Activated CD8-positive, alpha-beta memory T cell treated with anti-CD3 and anti-CD28 coated beads, Interleukin-2, amount 10 ng/mL, durations not matched to agents 7 days and 5 days (primary cell): ENCODE measurements around the gene TRIM7. TPM values are rescaled to one million over a fixed set of nuclear protein-coding genes. Genes with fewer than 3 reads are reported as not detected.
"Not testable (repeated sequence)": the region's sequence is repeated elsewhere in the genome, so short reads cannot be mapped to it uniquely, and the experiment has no call there.

Source experiments
- ATAC-seq: fragments of 150-1000 bp; cut with Tn5 transposase; one replicate; pipeline ENCODE4 v1.10.0; 2021; ENCODE audit warnings: moderate library complexity
- CTCF ChIA-PET: fragments of 350-600 bp; sonication (Branson Sonifier 250); formaldehyde crosslinking; loops from one replicate; lab custom pipeline; 2021; ENCODE audit warnings: antibody characterized with exemption; lab: Charles Lee
- DNase-seq: peaks from one replicate; pipeline ENCODE4 v3.0.0-alpha.2; 2020
- H3K27ac Mint-ChIP-seq: one replicate; pipeline ENCODE4 v1.8.0; 2021; ENCODE audit warnings: mild to moderate bottlenecking, mixed read lengths
- H3K27me3 Mint-ChIP-seq: one replicate; pipeline ENCODE4 v1.8.0; 2021; ENCODE audit warnings: mixed read lengths
- H3K36me3 Mint-ChIP-seq: one replicate; pipeline ENCODE4 v1.8.0; 2021; ENCODE audit warnings: mild to moderate bottlenecking, mixed read lengths
- H3K4me1 Mint-ChIP-seq: one replicate; pipeline ENCODE4 v1.8.0; 2021; ENCODE audit warnings: mixed read lengths
- H3K4me3 Mint-ChIP-seq: one replicate; pipeline ENCODE4 v1.8.0; 2021; ENCODE audit warnings: mild to moderate bottlenecking, moderate library complexity, mixed read lengths
- H3K9me3 Mint-ChIP-seq: one replicate; pipeline ENCODE4 v1.8.0; 2022; ENCODE audit warnings: low read depth, mixed read lengths
- total RNA-seq, 2 experiments: library from RNA; stranded (reverse); gene quantifications; one replicate each; pipeline ENCODE4 v1.2.3, GENCODE V29; 2021

The TRIM7 gene
- total RNA-seq, 2 experiments from 2014 or later = 1.6 to 1.7 TPM

DNA sequence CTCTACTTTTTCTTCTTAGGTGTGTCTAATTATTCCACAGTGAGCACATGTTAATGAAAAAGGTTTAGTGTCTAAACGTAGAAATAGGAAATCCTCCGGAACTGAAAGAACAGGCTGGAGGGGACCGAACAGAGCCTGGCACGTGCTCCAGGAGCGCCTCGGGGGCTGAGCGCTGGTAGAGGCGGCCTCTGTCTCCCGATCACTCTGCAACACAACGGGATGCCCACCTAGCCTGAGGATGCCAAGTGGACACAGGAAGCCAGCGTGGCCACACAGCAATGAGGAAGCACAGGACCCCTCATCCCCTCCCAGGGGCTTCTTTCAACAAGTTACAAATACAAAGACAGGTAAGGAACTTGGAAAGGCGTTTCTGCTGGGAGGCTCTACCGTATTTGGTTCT lies 19.4 kb downstream of the TRIM7 start:
- Mint-ChIP-seq H3K4me3 (no peak overlapping the region), H3K27ac (no peak overlapping the region), H3K27me3 (peaks cover 12% of the 10 kb centered on the region), H3K9me3 (no peaks in the 10 kb centered on the region), H3K4me1 (peaks cover 45% of the 10 kb centered on the region), H3K36me3 (peaks cover 2% of the 10 kb centered on the region)
- DNase-seq = no peak
- no peak for ATAC-seq
- CTCF ChIA-PET = interaction anchor here (1.1 to 4.8 kb wide), 10 partner anchors 12 to 70 kb away, joined by 3 to 36 read pairs (median 8); partner anchors contain the start of gene TRIM7

DNA sequence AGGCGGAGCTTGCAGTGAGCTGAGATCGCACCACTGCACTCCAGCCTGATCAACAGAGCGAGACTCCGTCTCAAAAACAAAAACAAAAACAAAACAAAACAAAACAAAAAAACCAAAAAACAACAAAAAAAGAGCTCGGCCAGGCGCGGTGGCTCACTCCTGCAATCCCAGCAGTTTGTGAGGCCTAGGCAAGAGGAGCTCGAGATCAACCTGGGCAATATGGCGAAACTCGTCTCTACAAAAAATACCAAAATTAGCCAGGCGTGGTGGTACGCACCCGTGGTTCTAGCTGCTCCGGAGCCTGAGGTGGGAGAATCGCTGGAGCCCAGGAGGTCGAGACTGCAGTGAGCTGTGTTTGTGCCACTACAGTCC lies 20.2 kb downstream of the TRIM7 start:
- Mint-ChIP-seq H3K4me3 (peak overlapping the region; percentile 81), H3K27ac (peak overlapping the region; percentile 98), H3K4me1 (peaks cover 44% of the 10 kb centered on the region), H3K9me3 (no peaks in the 10 kb centered on the region), H3K36me3 (peaks cover 2% of the 10 kb centered on the region), H3K27me3 (peaks cover 12% of the 10 kb centered on the region)
- CTCF ChIA-PET = interaction anchor here (0.7 to 4.8 kb wide), 22 partner anchors 8 to 77 kb away, joined by 3 to 36 read pairs (median 6); partner anchors contain the start of genes RACK1, TRIM41 and TRIM7
- ATAC-seq (no peak), DNase-seq (no peak)

DNA sequence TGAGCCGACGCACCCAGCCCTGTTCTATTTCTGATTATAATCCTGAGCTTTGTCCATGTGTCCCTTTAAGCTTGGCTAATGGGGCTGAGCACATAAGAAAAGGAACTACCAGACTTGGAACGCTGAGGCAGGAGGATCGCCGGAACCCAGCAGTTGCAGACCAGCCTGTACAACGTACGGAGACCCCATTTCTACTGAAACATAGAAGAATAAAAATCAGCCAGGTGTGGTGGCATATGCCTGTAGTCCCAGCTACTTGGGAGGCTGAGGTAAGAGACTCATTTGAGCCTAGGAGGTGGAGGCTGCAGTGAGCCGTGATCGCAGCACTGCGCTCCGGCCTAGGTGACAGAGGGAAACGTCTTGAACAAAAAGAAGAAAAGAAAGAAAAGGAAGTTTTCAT lies 22.3 kb downstream of the TRIM7 start:
- ATAC-seq (no peak), DNase-seq (no peak)
- Mint-ChIP-seq H3K36me3 (no peaks in the 10 kb centered on the region), H3K4me3 (peak overlapping the region; percentile 78), H3K4me1 (peaks cover 38% of the 10 kb centered on the region), H3K27me3 (peaks cover 14% of the 10 kb centered on the region), H3K9me3 (no peaks in the 10 kb centered on the region), H3K27ac (peak overlapping the region; percentile 88)
- CTCF ChIA-PET = interaction anchor here (1.0 to 2.9 kb wide), 2 partner anchors 10 to 24 kb away, joined by 9 read pairs; no protein-coding TSS in a partner anchor

DNA sequence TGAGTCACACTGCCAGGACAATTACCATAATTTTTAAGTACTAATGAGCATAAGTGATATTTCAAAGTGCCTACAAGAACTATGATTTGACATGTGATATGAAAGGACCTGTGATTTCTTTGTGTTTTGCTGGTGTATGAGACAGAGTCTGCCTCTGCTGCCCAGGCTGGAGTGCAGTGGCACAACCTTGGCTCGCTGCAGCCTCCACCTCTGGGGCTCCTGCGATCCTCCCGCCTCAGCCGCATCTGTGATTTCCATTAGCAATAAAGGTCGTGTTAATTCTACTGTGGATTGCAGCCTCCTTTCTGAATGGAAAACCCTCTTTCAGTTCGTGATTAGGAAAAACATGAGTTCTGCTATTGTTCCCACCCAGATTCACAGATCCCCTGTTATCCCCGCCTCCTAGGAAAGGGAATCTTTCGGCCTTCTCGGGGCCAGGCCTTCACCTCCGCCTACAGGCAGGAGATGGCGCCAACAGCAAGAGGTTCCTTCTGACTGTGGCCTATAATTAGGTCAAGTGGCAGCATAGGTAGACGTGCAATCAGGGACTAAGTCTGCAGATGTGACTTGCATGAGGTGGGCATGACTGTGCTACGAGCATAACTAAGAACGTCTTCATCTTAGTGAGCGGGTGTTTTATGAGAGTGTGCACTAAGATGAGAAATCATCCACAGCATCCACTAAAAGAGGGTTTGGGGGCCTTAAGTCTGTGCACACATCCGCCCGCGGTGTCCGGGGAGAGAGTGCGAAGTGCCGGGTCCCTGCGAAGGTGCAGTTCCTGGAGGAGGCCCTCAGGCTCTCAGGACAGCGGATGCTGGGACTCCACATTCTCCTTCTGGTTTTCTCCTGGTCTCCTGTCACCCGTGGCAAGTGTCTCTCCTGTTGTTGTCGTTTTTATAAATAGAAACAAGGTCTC lies 23.1 kb downstream of the TRIM7 start:
- Mint-ChIP-seq H3K4me3 (peak overlapping the region; percentile 8), H3K27me3 (peaks cover 21% of the 10 kb centered on the region), H3K27ac (no peak overlapping the region), H3K9me3 (no peaks in the 10 kb centered on the region), H3K36me3 (no peaks in the 10 kb centered on the region), H3K4me1 (peaks cover 33% of the 10 kb centered on the region)
- DNase-seq (peak; percentile 76), ATAC-seq (peak; percentile 48)
- CTCF ChIA-PET = interaction anchor here (1.0 to 2.9 kb wide), 3 partner anchors 11 to 79 kb away, joined by 6 to 9 read pairs (median 9); partner anchors contain the start of gene TRIM52

DNA sequence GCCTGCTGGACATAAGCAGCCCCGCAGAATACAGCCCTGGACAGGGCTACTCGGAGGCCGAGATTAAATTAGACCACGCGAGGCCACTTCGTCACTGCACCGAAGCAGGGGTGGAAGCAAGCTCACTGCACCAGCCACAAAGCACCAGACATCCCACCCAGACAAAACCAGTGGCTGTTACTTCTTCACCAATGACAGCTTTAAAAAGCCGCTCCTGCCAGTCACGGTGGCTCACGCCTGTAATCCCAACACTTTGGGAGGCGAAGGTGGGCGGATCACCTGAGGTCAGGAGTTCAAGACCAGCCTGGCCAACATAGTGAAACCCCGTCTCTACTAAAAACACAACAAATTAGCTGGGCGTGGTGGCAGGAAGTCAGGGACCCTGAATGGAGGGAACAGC lies 27.4 kb downstream of the TRIM7 start:
- Mint-ChIP-seq H3K4me1 (peaks cover 28% of the 10 kb centered on the region), H3K27me3 (peaks cover 42% of the 10 kb centered on the region)
- not testable (repeated sequence) for H3K27ac Mint-ChIP-seq, H3K4me3 Mint-ChIP-seq, DNase-seq, H3K9me3 Mint-ChIP-seq, ATAC-seq, H3K36me3 Mint-ChIP-seq
- CTCF ChIA-PET = interaction anchor here (1.6 kb wide), 1 partner anchor 10 kb away, joined by 8 read pairs; no protein-coding TSS in a partner anchor

DNA sequence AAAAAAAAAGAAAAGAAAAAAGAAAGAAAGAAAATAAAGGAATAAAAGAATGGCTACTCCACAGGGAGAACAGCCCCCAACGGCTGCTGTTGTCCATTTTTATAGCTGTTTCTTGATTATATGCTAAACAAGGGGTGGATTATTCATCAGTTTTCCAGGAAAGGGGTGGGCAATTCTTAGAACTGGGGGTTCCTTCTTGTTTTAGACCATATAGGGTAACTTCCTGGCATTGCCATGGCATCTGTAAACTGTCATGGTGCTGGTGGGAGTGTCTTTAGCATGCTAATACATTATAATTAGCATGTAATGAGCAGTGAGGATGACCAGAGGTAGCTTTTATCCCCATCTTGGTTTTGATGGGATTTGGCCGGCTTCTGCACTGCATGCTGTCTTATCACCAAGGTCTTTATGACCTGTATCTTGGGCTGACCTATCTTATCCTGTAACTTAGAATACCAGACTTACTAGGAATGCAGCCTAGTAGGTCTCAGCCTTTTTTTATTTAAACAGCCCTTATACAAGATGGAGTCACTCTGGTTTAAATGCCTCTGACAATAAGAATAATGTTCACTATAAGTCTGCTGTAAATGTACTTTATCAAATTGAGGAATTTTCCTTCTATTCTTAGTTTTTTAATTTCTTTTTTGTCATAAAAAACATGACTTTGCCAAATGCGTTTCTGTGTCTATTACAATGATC lies 28.6 kb downstream of the TRIM7 start:
- H3K27me3 Mint-ChIP-seq = peaks cover 40% of the 10 kb centered on the region
- peaks cover 25% of the 10 kb centered on the region for H3K4me1 Mint-ChIP-seq
- no peaks in the 10 kb centered on the region for H3K9me3 Mint-ChIP-seq
- ATAC-seq (no peak), DNase-seq (no peak)
- no peak overlapping the region for H3K4me3 Mint-ChIP-seq
- CTCF ChIA-PET = interaction anchor here (1.2 to 1.6 kb wide), 2 partner anchors 9 to 76 kb away, joined by 4 to 8 read pairs; no protein-coding TSS in a partner anchor
- H3K36me3 Mint-ChIP-seq = no peaks in the 10 kb centered on the region
- H3K27ac Mint-ChIP-seq = no peak overlapping the region

DNA sequence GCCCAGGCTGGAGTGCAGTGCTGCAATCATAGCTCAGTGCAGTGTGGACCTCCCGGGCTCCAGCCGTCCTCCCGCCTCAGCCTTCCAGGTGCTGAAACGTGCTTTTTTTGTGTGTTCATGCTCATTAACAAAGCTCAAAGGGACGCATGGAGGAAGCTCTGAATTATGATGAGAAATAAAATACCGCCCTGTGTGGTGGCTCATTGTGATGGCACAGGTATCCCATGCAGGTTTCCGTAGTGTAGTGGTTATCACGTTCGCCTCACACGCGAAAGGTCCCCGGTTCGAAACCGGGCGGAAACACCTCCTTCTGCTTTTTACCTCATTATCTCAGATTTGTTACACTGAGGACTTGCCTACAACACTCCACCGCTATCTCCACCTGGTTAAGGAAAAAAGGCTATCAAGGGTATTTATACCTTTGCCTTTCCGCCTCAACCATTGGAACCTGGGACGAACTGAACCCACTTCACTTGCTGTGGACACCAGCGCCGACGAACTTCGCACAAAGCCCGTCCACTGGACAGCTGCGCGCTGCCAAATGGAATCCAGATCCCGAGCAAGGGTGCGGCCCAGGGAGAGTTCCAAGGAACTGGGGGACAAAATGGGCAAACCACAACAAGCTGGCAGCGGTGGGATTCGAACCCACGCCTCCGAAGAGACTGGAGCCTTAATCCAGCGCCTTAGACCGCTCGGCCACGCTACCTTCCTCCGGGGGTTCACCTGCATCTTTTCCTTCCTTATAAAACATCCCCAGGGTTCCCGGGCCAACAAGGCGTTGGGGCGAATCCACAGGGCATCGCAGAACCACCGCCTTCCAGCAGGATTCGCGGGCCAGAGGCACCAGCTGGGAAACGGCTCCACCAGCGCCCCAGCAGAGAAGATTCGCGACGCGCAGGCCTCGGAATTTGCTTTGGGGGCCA lies 31.3 kb downstream of the TRIM7 start:
- CTCF ChIA-PET = interaction anchor here (0.8 to 4.3 kb wide), 8 partner anchors 12 to 88 kb away, joined by 3 to 36 read pairs (median 6); partner anchors contain the start of genes TRIM52 and TRIM7
- Mint-ChIP-seq H3K27ac (peak overlapping the region; percentile 84), H3K36me3 (no peaks in the 10 kb centered on the region), H3K4me3 (peak overlapping the region; percentile 79), H3K27me3 (peaks cover 61% of the 10 kb centered on the region), H3K9me3 (no peaks in the 10 kb centered on the region), H3K4me1 (peaks cover 49% of the 10 kb centered on the region)
- DNase-seq (peak; percentile 83), ATAC-seq (peak; percentile 75)

DNA sequence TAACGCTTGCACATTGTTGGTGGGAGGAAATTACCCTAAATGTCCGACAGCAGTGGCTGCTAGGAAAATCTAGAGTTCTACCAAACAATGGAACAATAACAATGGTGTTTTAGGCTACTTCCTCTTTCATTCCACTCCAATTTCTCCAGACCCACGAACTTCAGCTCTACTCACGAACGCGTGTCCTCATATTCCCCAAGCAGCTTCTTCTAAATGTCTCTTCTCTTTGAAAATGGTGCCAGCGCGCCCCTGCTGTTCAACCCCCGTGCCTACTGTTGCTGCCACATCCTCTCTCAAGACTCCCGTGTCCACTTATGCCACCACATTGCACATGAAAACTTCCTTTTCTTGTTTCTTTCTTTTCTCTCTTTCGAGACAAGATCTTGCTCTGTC lies 32.0 kb downstream of the TRIM7 start:
- peak overlapping the region; percentile 84 for H3K27ac Mint-ChIP-seq

DNA sequence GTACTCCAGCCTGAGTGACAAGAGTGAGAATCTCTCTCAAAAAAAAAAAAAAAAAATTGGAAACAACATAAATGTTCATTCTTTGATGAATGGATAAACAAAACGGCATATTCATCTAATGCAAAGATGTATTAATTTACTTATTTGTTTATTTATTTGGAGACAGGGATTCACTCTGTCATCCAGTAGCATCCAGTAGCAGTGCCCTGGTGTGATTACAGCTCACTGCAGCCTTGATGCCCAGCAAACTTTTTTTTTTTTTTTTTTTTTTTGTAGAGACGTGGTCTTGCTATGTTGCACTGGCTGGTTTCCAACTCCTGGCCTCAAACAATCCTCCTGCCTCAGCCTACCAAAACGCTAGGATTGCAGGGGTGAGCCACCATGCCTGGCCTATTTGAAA lies 33.2 kb downstream of the TRIM7 start:
- H3K4me1 Mint-ChIP-seq = peaks cover 65% of the 10 kb centered on the region
- H3K36me3 Mint-ChIP-seq = no peaks in the 10 kb centered on the region
- H3K4me3 Mint-ChIP-seq = no peak overlapping the region
- H3K27ac Mint-ChIP-seq = no peak overlapping the region
- H3K27me3 Mint-ChIP-seq = peaks cover 68% of the 10 kb centered on the region
- ATAC-seq (no peak), DNase-seq (no peak)
- CTCF ChIA-PET = interaction anchor here (1.3 to 4.3 kb wide), 5 partner anchors 8 to 90 kb away, joined by 3 to 36 read pairs (median 6); partner anchors contain the start of gene TRIM52
- H3K9me3 Mint-ChIP-seq = no peaks in the 10 kb centered on the region

More for the DNA sequence above, 32.0 kb downstream of the TRIM7 start:
- Mint-ChIP-seq H3K36me3 (no peaks in the 10 kb centered on the region), H3K4me1 (peaks cover 55% of the 10 kb centered on the region), H3K27me3 (peaks cover 66% of the 10 kb centered on the region), H3K4me3 (peak overlapping the region; percentile 79), H3K9me3 (no peaks in the 10 kb centered on the region)
- no peak for ATAC-seq
- no peak for DNase-seq
- CTCF ChIA-PET = interaction anchor here (1.0 to 4.3 kb wide), 8 partner anchors 12 to 88 kb away, joined by 3 to 36 read pairs (median 6); partner anchors contain the start of genes TRIM52 and TRIM7

DNA sequence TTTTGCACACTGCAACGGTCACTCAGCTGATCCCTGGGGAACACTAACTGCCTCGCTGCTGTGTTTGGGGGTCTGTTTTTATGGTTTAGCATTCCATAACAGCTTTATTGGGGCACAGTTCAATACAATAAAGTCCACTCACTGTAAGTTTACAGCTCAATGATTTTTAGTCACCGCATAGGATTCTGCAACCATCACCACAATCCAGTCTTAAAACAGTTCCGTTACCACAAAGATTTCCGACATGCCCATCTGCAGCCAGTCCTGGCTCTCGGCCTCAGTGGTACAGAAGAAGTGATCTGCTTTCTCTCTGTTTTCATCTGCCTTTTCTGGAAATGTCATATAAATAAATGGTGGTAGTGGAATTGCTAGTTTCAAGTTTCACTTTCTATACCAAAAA lies 34.0 kb downstream of the TRIM7 start:
- no peak for ATAC-seq
- Mint-ChIP-seq H3K27ac (no peak overlapping the region), H3K9me3 (no peaks in the 10 kb centered on the region), H3K27me3 (peaks cover 71% of the 10 kb centered on the region), H3K4me1 (peaks cover 69% of the 10 kb centered on the region), H3K4me3 (peak overlapping the region; percentile 16), H3K36me3 (no peaks in the 10 kb centered on the region)
- CTCF ChIA-PET = interaction anchor here (1.3 to 3.9 kb wide), 6 partner anchors 11 to 37 kb away, joined by 3 to 19 read pairs (median 6); no protein-coding TSS in a partner anchor
- no peak for DNase-seq

DNA sequence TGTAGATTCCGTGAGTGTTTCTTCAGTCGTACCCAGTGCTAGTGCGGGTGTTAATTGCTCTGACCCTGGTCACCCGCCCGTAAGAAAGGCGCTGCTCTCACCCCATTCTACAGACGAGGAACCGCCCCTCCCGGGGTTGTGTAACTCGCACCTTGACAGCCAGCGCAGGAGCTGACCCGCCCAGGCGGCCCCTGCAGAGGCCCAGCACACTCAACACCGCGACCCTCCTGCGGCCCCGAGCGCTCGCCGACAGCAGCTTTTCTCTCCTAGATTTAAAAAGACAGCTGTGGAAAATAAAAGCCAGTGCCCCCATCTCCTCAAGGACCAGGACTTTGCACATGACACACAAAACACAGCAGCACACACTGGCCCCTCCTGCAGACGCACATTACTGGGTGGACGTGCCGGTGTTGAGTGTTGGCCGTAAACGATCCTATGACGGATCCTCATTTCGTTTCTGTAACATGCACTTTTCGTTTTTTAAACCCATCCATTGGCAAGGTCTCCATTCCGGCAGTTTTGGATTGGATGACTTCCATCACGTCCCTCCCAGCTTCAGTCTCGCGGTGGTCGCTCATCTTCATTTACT lies 34.7 kb downstream of the TRIM7 start:
- ATAC-seq (peak; percentile 1), DNase-seq (no peak)
- H3K27ac Mint-ChIP-seq = peak overlapping the region; percentile 76
- CTCF ChIA-PET = interaction anchor here (0.7 to 3.9 kb wide), 6 partner anchors 10 to 37 kb away, joined by 3 to 19 read pairs (median 6); no protein-coding TSS in a partner anchor
- peaks cover 75% of the 10 kb centered on the region for H3K27me3 Mint-ChIP-seq
- peaks cover 74% of the 10 kb centered on the region for H3K4me1 Mint-ChIP-seq
- peak overlapping the region; percentile 69 for H3K4me3 Mint-ChIP-seq
- no peaks in the 10 kb centered on the region for H3K36me3 Mint-ChIP-seq
- no peaks in the 10 kb centered on the region for H3K9me3 Mint-ChIP-seq
